ENCODE measurements around the gene HTT. TPM values are rescaled to one million over a fixed set of nuclear protein-coding genes. Genes with fewer than 3 reads are reported as not detected.

The HTT gene
- total and polyA plus RNA-seq, 2 of the 13 experiments (the other 11 are each of a cell fraction or from before 2014, with no cell fraction given), result 17.5 to 19.5 TPM

DNA sequence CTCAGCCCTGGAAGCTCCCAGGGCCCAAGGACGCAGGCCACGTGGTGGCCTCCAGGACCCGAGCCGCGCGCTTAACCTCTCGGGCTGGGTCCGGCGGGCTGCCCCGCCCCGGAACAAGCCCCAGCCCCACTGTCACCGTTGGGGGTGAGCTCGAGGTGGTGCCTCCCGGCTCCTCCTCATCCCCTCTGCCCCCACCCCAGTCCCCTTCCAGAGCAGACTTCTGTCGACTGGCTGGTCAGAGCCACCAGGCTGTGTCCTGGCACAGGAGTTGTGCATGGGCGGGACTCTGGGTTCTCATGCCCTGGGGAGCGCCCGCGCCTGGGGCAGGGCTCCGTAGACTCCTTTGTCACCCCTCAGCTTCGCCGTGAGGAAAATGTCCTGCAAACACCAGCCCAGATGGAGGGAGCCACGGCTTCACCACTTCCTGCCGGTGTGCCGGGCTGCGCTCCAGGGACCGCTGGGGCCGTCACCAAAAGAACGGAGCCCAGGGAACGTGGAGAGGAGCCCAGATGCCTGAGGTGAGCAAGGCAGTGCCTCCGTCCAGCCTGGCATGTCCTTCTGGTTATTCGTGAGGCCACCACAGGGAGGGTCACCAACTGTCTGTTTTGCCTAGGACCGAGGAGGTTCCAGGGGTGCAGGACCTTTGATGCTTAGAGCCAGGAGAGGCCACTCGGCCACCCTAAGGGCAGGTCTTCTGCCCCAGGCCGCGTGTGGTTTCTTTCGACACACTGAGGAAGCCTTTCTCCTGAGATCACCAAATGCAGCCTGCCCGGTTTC lies 211.3 kb downstream of the HTT start (continued):
- TF ChIP-seq HNRNPUL1 (IDR thresholded peaks at IDR 0.05; ENCODE audit: low read depth, low read length) (no peak), ZNF20 (CRISPR knock-in tag; IDR thresholded peaks at IDR 0.05) (no peak), ZNF816 (CRISPR knock-in tag; IDR thresholded peaks at IDR 0.05; ENCODE audit: borderline replicate concordance) (0 out of 2 replicates have a peak, but pooled peaks have one; percentile 52), PCBP1 (IDR thresholded peaks at IDR 0.05; ENCODE audit: borderline replicate concordance, low read depth, low read length) (no peak), YEATS2 (CRISPR knock-in tag; IDR thresholded peaks at IDR 0.05; ENCODE audit: borderline replicate concordance) (peak; percentile 72), ZNF263 (CRISPR knock-in tag; IDR thresholded peaks at IDR 0.05) (peak; percentile 58; the same call in 1 of the 2 replicates), POGZ (CRISPR knock-in tag; IDR thresholded peaks at IDR 0.05) (no peak), ZNF629 (CRISPR knock-in tag; conservative IDR thresholded peaks at IDR 0.05) (no peak), HHEX (CRISPR knock-in tag; IDR thresholded peaks at IDR 0.05) (no peak), ZNF564 (CRISPR knock-in tag; IDR thresholded peaks at IDR 0.05) (no peak), SMARCC2 (IDR thresholded peaks at IDR 0.05) (no peak), NAIF1 (CRISPR knock-in tag; IDR thresholded peaks at IDR 0.05; ENCODE audit: borderline replicate concordance) (peak; percentile 73; the same call in 1 of the 2 replicates), ZNF331 (CRISPR knock-in tag; IDR thresholded peaks at IDR 0.05) (peak; percentile 34; the same call in 1 of the 2 replicates), ZNF781 (CRISPR knock-in tag; IDR thresholded peaks at IDR 0.05; ENCODE audit: borderline replicate concordance, not compliant biosample characterization) (peak; percentile 47), HDAC2 (CRISPR knock-in tag; IDR thresholded peaks at IDR 0.05) (peak; percentile 48), ZNF746 (CRISPR knock-in tag; IDR thresholded peaks at IDR 0.05) (0 out of 2 replicates have a peak, but pooled peaks have one; percentile 36), HDAC1 (CRISPR knock-in tag; IDR thresholded peaks at IDR 0.05) (peak; percentile 61; the same call in 1 of the 2 replicates), E2F2 (CRISPR knock-in tag; IDR thresholded peaks at IDR 0.05; ENCODE audit: borderline replicate concordance) (peak; percentile 16; the same call in 1 of the 2 replicates), REL (CRISPR knock-in tag; conservative IDR thresholded peaks at IDR 0.05) (no peak), YY1 (IDR thresholded peaks at IDR 0.05; ENCODE audit: insufficient read depth, insufficient replicate concordance, low read depth, low read length) (no peak), ZNF740 (CRISPR knock-in tag; IDR thresholded peaks at IDR 0.05) (peak; percentile 40; the same call in 1 of the 2 replicates)
- TF ChIP-seq, protein P1, sequence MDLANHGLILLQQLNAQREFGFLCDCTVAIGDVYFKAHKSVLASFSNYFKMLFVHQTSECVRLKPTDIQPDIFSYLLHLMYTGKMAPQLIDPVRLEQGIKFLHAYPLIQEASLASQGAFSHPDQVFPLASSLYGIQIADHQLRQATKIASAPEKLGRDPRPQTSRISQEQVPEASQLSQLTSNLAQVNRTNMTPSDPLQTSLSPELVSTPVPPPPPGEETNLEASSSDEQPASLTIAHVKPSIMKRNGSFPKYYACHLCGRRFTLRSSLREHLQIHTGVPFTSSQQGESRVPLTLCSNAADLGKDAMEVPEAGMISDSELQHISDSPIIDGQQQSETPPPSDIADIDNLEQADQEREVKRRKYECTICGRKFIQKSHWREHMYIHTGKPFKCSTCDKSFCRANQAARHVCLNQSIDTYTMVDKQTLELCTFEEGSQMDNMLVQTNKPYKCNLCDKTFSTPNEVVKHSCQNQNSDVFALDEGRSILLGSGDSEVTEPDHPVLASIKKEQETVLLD (CRISPR knock-in tag; IDR thresholded peaks at IDR 0.05; ENCODE audit: low read depth), result no peak
- TF ChIP-seq, protein P2, sequence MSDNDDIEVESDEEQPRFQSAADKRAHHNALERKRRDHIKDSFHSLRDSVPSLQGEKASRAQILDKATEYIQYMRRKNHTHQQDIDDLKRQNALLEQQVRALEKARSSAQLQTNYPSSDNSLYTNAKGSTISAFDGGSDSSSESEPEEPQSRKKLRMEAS (IDR thresholded peaks at IDR 0.05), result peak; percentile 98
- TF ChIP-seq, protein P3, sequence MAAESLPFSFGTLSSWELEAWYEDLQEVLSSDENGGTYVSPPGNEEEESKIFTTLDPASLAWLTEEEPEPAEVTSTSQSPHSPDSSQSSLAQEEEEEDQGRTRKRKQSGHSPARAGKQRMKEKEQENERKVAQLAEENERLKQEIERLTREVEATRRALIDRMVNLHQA (CRISPR knock-in tag; IDR thresholded peaks at IDR 0.05), result no peak
- TF ChIP-seq, protein P4, sequence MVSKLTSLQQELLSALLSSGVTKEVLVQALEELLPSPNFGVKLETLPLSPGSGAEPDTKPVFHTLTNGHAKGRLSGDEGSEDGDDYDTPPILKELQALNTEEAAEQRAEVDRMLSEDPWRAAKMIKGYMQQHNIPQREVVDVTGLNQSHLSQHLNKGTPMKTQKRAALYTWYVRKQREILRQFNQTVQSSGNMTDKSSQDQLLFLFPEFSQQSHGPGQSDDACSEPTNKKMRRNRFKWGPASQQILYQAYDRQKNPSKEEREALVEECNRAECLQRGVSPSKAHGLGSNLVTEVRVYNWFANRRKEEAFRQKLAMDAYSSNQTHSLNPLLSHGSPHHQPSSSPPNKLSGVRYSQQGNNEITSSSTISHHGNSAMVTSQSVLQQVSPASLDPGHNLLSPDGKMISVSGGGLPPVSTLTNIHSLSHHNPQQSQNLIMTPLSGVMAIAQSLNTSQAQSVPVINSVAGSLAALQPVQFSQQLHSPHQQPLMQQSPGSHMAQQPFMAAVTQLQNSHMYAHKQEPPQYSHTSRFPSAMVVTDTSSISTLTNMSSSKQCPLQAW (CRISPR knock-in tag; IDR thresholded peaks at IDR 0.05), result no peak

All from HepG2 (cell line).